Activated T-helper 2 cell treated with anti-CD3 and anti-CD28 coated beads, Interferon-gamma antibody, Interleukin-2, Interleukin-4, amounts not matched to agents 10 μg/mL and 5 μg/mL and 100 μg/mL, durations not matched to agents 14 hours and 24 hours and 36 hours (primary cell): ENCODE results near the gene RAB37. TPM values are rescaled to one million over a fixed set of nuclear protein-coding genes. Genes with fewer than 3 reads are reported as not detected.

Experiments used
- DNase-seq: peaks from one replicate; pipeline ENCODE4 v3.0.0; 2021; ENCODE audit warnings: low spot score
- H3K27ac Mint-ChIP-seq: one replicate; pipeline ENCODE4 v1.8.0; 2021; ENCODE audit warnings: mixed read lengths
- H3K27me3 Mint-ChIP-seq: one replicate; pipeline ENCODE4 v1.8.0; 2021; ENCODE audit warnings: low read depth, mixed read lengths
- H3K36me3 Mint-ChIP-seq: one replicate; pipeline ENCODE4 v1.8.0; 2021; ENCODE audit warnings: low read depth, mixed read lengths
- H3K4me1 Mint-ChIP-seq: one replicate; pipeline ENCODE4 v1.8.0; 2021; ENCODE audit warnings: low read depth, mixed read lengths
- H3K4me3 Mint-ChIP-seq: one replicate; pipeline ENCODE4 v1.8.0; 2021; ENCODE audit warnings: low read depth, mild to moderate bottlenecking, moderate library complexity, mixed read lengths
- H3K9me3 Mint-ChIP-seq: one replicate; pipeline ENCODE4 v1.8.0; 2021; ENCODE audit warnings: mixed read lengths
- intact Hi-C: fragments of 100-400 bp; cut with micrococcal nuclease; formaldehyde crosslinking; loops from one replicate; pipeline ENCODE4 v1.15.1; 2023
- total RNA-seq: library from RNA; stranded (reverse); gene quantifications from 2 replicates; pipeline ENCODE4 v1.2.3, GENCODE V29; 2022

The RAB37 gene
- total RNA-seq, 1 donor from 2014 or later: 9.7 TPM

GRCh38 chr17:74780443-74781238 is 43.6 kb downstream of the RAB37 start:
- H3K4me1 Mint-ChIP-seq: peaks cover 65% of the 10 kb centered on the region
- H3K4me3 Mint-ChIP-seq: peak overlapping the region; percentile 40
- H3K27me3 Mint-ChIP-seq: no peaks in the 10 kb centered on the region
- H3K36me3 Mint-ChIP-seq: peaks cover 29% of the 10 kb centered on the region
- DNase-seq: no peak
- intact Hi-C loops: loop anchor here (10.0 kb wide), 1 partner anchor 204 kb away; the partner anchor contains the start of gene CDR2L
- H3K9me3 Mint-ChIP-seq: no peaks in the 10 kb centered on the region
- H3K27ac Mint-ChIP-seq: peak overlapping the region; percentile 98

- no peak for DNase-seq
- H3K4me3 Mint-ChIP-seq: no peak overlapping the region
- H3K4me1 Mint-ChIP-seq: peaks cover 59% of the 10 kb centered on the region
- peaks cover 30% of the 10 kb centered on the region for H3K36me3 Mint-ChIP-seq
- no peaks in the 10 kb centered on the region for H3K9me3 Mint-ChIP-seq
- no peak overlapping the region for H3K27ac Mint-ChIP-seq
- no peaks in the 10 kb centered on the region for H3K27me3 Mint-ChIP-seq
- intact Hi-C loops: loop anchor here (10.0 kb wide), 1 partner anchor 202 kb away; the partner anchor contains the start of gene CDR2L
Measured at GRCh38 chr17:74782571-74782970, 45.5 kb downstream of the RAB37 start.

GRCh38 chr17:74784125-74784810 is 47.2 kb downstream of the RAB37 start:
- intact Hi-C loops: loop anchor here (10.0 kb wide), 1 partner anchor 201 kb away; the partner anchor contains the start of gene CDR2L

GRCh38 chr17:74785096-74785980 is 48.3 kb downstream of the RAB37 start:
- intact Hi-C loops: loop anchor here (10.0 kb wide), 1 partner anchor 199 kb away; the partner anchor contains the start of gene CDR2L
- peaks cover 37% of the 10 kb centered on the region for H3K4me1 Mint-ChIP-seq
- peaks cover 40% of the 10 kb centered on the region for H3K36me3 Mint-ChIP-seq
- no peaks in the 10 kb centered on the region for H3K27me3 Mint-ChIP-seq
- peak overlapping the region; percentile 47 for H3K27ac Mint-ChIP-seq
- DNase-seq: no peak
- H3K9me3 Mint-ChIP-seq: no peaks in the 10 kb centered on the region
- H3K4me3 Mint-ChIP-seq: no peak overlapping the region

More at GRCh38 chr17:74784125-74784810, 47.2 kb downstream of the RAB37 start:
- Mint-ChIP-seq H3K4me1 (peaks cover 47% of the 10 kb centered on the region), H3K9me3 (no peaks in the 10 kb centered on the region), H3K4me3 (no peak overlapping the region), H3K36me3 (peaks cover 36% of the 10 kb centered on the region), H3K27ac (no peak overlapping the region), H3K27me3 (no peaks in the 10 kb centered on the region)
- DNase-seq: no peak

GRCh38 chr17:74785981-74786360 is 48.9 kb downstream of the RAB37 start:
- peaks cover 47% of the 10 kb centered on the region for H3K36me3 Mint-ChIP-seq
- peaks cover 38% of the 10 kb centered on the region for H3K4me1 Mint-ChIP-seq
- H3K27ac Mint-ChIP-seq: peak overlapping the region; percentile 12
- H3K27me3 Mint-ChIP-seq: no peaks in the 10 kb centered on the region
- intact Hi-C loops: loop anchor here (10.0 kb wide), 1 partner anchor 199 kb away; the partner anchor contains the start of gene CDR2L
- no peaks in the 10 kb centered on the region for H3K9me3 Mint-ChIP-seq
- no peak for DNase-seq
- no peak overlapping the region for H3K4me3 Mint-ChIP-seq

GRCh38 chr17:74786431-74787055 is 49.5 kb downstream of the RAB37 start:
- no peaks in the 10 kb centered on the region for H3K27me3 Mint-ChIP-seq
- intact Hi-C loops: loop anchor here (10.0 kb wide), 1 partner anchor 198 kb away; the partner anchor contains the start of gene CDR2L
- H3K9me3 Mint-ChIP-seq: no peaks in the 10 kb centered on the region
- DNase-seq: no peak
- H3K4me3 Mint-ChIP-seq: no peak overlapping the region
- H3K27ac Mint-ChIP-seq: peak overlapping the region; percentile 12
- H3K4me1 Mint-ChIP-seq: peaks cover 39% of the 10 kb centered on the region
- peaks cover 48% of the 10 kb centered on the region for H3K36me3 Mint-ChIP-seq

GRCh38 chr17:74790161-74791058 is 53.4 kb downstream of the RAB37 start:
- Mint-ChIP-seq H3K9me3 (no peaks in the 10 kb centered on the region), H3K4me3 (no peak overlapping the region), H3K27ac (peak overlapping the region; percentile 53), H3K27me3 (no peaks in the 10 kb centered on the region), H3K36me3 (peaks cover 38% of the 10 kb centered on the region), H3K4me1 (peaks cover 22% of the 10 kb centered on the region)
- DNase-seq: no peak
- intact Hi-C loops: loop anchor here (1.0 kb wide), 1 partner anchor 72 kb away; no protein-coding TSS in a partner anchor

- DNase-seq: no peak
- Mint-ChIP-seq H3K27ac (no peak overlapping the region), H3K36me3 (peaks cover 41% of the 10 kb centered on the region), H3K4me3 (no peak overlapping the region), H3K9me3 (no peaks in the 10 kb centered on the region), H3K4me1 (peaks cover 14% of the 10 kb centered on the region), H3K27me3 (no peaks in the 10 kb centered on the region)
- intact Hi-C loops: no loop called here
Measured at GRCh38 chr17:74792586-74793105, 55.6 kb downstream of the RAB37 start.

GRCh38 chr17:74795327-74796020 is 58.4 kb downstream of the RAB37 start:
- Mint-ChIP-seq H3K4me1 (peaks cover 13% of the 10 kb centered on the region), H3K27ac (no peak overlapping the region), H3K9me3 (no peaks in the 10 kb centered on the region), H3K27me3 (no peaks in the 10 kb centered on the region), H3K4me3 (no peak overlapping the region), H3K36me3 (peaks cover 38% of the 10 kb centered on the region)
- intact Hi-C loops: no loop called here
- DNase-seq: no peak

GRCh38 chr17:74796211-74796610 is 59.2 kb downstream of the RAB37 start:
- intact Hi-C loops: no loop called here
- no peaks in the 10 kb centered on the region for H3K27me3 Mint-ChIP-seq
- H3K9me3 Mint-ChIP-seq: no peaks in the 10 kb centered on the region
- H3K36me3 Mint-ChIP-seq: peaks cover 36% of the 10 kb centered on the region
- no peak overlapping the region for H3K27ac Mint-ChIP-seq
- H3K4me3 Mint-ChIP-seq: no peak overlapping the region
- DNase-seq: no peak
- H3K4me1 Mint-ChIP-seq: peaks cover 6% of the 10 kb centered on the region

GRCh38 chr17:74796866-74797265 is 59.8 kb downstream of the RAB37 start:
- no peaks in the 10 kb centered on the region for H3K27me3 Mint-ChIP-seq
- no peak for DNase-seq
- H3K4me3 Mint-ChIP-seq: no peak overlapping the region
- H3K9me3 Mint-ChIP-seq: no peaks in the 10 kb centered on the region
- H3K36me3 Mint-ChIP-seq: peaks cover 32% of the 10 kb centered on the region
- intact Hi-C loops: no loop called here
- H3K4me1 Mint-ChIP-seq: peaks cover 2% of the 10 kb centered on the region
- no peak overlapping the region for H3K27ac Mint-ChIP-seq
